D721Med (cell line): ENCODE results near the gene HOXC11.

Source experiments
- DNase-seq: peaks from one replicate; pipeline ENCODE4 v3.0.0; 2011; ENCODE audit warnings: low spot score; ENCODE audit not compliant: insufficient read length
- FAIRE-seq: peaks from 2 replicates; lab custom pipeline; 2011; peaks lifted over from hg19 to GRCh38; lab: Jason Lieb, UNC
- CTCF ChIP-seq: IDR thresholded peaks from 2 replicates; pipeline ENCODE4 v1.5.1; 2012; ENCODE audit warnings: mild to moderate bottlenecking, control low read depth; ENCODE audit not compliant: insufficient read depth; ENCODE audit errors: missing control alignments

The HOXC11 gene

GRCh38 chr12:53985692-53985993 lies 12.7 kb downstream of the HOXC11 start:
- FAIRE-seq (no peak), DNase-seq (no peak)
- TF ChIP-seq CTCF, result no peak

GRCh38 chr12:53985994-53986685 lies 13.2 kb downstream of the HOXC11 start:
- DNase-seq (no peak), FAIRE-seq (no peak)
- no peak for TF ChIP-seq CTCF

GRCh38 chr12:53986686-53987483 lies 14.0 kb downstream of the HOXC11 start:
- TF ChIP-seq CTCF, result no peak
- DNase-seq (no peak), FAIRE-seq (no peak)

GRCh38 chr12:53987787-53988230 lies 14.9 kb downstream of the HOXC11 start:
- TF ChIP-seq CTCF, result no peak
- DNase-seq (no peak), FAIRE-seq (no peak)

- no peak for TF ChIP-seq CTCF
- DNase-seq (no peak), FAIRE-seq (no peak)
These were observed 15.8 kb downstream of the HOXC11 start for GRCh38 chr12:53988541-53989226.

- no peak for DNase-seq
- FAIRE-seq, result no peak
These were observed 16.5 kb downstream of the HOXC11 start for GRCh38 chr12:53989227-53990113.

More at GRCh38 chr12:53989227-53990113, 16.5 kb downstream of the HOXC11 start:
- peak; percentile 61 for TF ChIP-seq CTCF
